22Rv1 (cell line): ENCODE measurements around the gene FOXO6.

Experiments used
- H3K27ac ChIP-seq: fragments of 450-650 bp; 2 replicates; pipeline ENCODE4 v1.5.1; 2017
- ZFX ChIP-seq: fragments of 450-650 bp; IDR thresholded peaks from 2 replicates; pipeline ENCODE4 v1.6.1; 2017; ENCODE audit warnings: antibody characterized with exemption, borderline replicate concordance
- TF ChIP-seq, protein P1 (sequence below): fragments of 450-650 bp; IDR thresholded peaks from 2 replicates; pipeline ENCODE4 v1.5.1; 2017; ENCODE audit warnings: mild to moderate bottlenecking

FOXO6 gene

DNA sequence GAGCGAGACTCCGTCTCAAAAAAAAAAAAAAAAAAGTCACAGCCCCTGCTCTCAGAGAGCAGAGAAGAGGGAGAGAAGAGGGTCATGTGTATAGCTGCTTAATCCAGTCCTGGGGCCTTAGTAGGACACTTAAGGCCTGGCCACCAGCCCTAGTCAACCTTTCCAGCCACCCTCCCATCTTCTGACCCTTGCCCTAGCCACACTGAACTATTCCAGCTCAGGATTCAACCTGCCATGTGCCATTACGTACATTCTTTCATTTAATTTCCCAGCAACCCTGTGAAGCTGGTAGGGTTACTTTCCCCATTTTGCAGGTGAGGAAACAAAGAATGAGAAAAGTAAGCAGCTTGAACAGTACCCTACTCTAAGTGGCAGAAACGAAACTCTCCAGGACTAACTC is 9.0 kb downstream of the FOXO6 start:
- TF ChIP-seq, protein P1, sequence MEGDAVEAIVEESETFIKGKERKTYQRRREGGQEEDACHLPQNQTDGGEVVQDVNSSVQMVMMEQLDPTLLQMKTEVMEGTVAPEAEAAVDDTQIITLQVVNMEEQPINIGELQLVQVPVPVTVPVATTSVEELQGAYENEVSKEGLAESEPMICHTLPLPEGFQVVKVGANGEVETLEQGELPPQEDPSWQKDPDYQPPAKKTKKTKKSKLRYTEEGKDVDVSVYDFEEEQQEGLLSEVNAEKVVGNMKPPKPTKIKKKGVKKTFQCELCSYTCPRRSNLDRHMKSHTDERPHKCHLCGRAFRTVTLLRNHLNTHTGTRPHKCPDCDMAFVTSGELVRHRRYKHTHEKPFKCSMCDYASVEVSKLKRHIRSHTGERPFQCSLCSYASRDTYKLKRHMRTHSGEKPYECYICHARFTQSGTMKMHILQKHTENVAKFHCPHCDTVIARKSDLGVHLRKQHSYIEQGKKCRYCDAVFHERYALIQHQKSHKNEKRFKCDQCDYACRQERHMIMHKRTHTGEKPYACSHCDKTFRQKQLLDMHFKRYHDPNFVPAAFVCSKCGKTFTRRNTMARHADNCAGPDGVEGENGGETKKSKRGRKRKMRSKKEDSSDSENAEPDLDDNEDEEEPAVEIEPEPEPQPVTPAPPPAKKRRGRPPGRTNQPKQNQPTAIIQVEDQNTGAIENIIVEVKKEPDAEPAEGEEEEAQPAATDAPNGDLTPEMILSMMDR = no peak
- no peak for TF ChIP-seq ZFX
- no peak overlapping the region for H3K27ac ChIP-seq

DNA sequence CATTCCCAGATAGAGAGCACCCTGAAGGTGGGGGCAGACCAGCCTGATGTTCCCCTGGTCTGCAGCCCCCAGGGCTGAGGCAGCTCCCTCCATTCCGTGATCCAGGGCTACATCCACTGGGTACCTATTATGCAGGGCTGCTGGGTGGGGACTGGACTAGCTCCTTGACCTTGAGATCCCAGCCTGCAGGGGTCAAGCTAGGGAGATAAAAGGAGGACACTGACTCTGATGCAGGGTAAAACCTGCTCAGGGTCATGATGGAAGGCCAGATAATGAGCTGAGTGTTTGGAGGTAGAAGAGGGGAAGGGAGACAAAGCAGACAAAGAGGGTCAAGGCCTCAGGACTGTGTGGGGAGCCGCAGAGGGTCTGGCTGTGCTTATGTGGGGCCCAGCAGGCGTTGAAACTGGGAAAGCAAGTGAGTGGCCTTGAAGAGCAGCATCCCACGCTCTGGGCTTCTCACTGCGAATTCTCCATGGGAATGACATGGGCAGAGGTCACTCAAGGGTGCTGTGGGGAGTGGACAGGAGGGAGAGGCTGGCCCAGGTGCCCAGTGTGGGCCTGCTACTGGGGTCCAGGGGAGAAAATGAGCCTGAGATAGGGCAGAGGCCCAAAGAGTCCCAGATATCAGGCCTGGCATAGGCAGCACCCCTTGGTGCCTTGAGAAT is 9.7 kb downstream of the FOXO6 start:
- TF ChIP-seq ZFX = no peak
- TF ChIP-seq, protein P1 = no peak
- H3K27ac ChIP-seq = 0 out of 2 replicates have a peak overlapping the region, but pooled peaks have one; percentile 23

DNA sequence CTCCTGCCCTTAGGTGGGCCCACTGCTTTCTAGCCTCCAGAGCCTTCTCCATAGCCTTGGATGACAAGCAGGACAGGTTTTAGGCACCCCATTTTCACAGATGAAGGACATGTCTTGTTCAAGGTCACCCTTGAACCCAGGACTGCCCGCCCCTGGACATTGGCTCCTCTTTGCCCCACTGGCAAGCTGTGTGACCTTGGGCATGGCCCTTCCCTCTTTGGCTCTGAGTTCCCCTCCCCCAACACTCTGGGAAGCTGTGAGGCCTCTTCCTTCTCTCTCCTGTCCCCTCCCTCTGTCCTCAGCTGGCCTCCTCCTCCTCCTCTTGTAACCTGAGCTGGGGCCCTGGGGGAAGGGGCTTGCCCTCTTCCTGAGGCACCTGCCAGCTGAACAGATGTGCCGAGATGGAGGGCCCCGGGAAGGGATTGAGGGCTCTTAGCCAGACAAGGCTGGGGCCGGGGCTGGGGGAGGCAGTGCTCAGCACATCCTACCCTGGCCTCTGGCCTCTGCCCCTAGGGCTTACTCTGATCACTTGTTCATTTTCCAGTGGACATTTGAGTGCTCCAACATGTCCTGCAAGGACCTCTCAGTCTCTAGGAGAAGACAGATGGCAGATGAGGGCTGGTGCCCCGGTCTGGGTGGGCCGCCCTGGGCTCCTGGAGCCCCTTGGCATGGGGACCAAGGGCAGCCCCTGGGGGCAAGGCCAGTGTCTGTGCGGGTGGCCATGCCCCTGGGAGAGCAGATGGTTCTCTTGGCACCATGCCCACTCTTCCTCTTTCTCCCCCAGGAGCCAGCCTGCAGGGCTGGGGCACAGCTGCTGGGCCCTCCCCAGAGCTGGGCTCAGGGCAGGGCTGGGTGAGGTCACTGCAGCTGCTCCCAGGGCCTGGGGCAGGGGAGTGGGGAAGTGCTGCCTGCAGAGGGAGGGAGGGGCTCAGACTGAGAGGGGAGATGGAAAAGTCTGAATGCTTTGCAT is 10.7 kb downstream of the FOXO6 start:
- H3K27ac ChIP-seq = peak overlapping the region; percentile 23; the same call in 1 of the 2 replicates
- TF ChIP-seq, protein P1 = no peak
- no peak for TF ChIP-seq ZFX

DNA sequence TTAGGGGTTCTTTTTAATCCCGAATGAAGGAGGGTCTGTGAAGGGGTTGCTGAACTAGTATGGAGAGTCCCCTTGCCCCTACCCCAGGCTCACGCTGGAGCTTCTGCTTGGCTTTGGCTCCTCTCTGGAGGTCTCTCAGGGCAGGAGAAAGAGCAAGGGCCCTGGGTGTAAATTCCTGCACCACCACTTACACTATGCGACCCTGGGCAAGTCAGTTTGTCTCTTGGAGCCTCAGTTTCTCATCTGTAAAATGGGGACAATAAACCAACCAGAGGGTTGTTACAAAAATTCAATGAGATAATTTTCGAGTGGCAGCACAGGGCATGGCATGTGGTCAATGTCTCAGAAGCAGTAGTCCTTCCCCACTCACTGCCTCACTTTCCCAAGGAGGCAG is 11.4 kb downstream of the FOXO6 start:
- no peak for TF ChIP-seq ZFX
- TF ChIP-seq, protein P1 = no peak
- H3K27ac ChIP-seq = no peak overlapping the region

DNA sequence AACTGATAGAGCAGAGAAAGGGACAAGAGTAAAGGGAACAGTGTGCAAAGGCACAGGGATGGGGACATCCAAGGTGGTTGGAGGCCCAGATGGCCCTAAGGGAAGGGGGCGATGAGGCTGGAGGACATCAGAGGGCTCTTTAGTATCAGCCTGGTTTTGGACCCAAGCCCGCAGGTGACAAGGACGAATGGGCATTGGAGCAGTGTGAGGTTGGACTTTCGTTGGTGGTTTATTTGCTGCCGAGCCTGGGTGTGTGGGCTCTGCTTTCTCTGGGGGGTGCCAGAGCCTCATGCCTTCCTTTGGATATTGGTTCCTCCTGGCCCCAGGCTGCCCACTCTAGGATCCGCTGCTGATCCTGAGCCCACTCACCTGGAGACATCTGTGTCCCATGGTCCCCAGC is 12.1 kb downstream of the FOXO6 start:
- H3K27ac ChIP-seq = no peak overlapping the region
- TF ChIP-seq, protein P1 = no peak
- no peak for TF ChIP-seq ZFX

DNA sequence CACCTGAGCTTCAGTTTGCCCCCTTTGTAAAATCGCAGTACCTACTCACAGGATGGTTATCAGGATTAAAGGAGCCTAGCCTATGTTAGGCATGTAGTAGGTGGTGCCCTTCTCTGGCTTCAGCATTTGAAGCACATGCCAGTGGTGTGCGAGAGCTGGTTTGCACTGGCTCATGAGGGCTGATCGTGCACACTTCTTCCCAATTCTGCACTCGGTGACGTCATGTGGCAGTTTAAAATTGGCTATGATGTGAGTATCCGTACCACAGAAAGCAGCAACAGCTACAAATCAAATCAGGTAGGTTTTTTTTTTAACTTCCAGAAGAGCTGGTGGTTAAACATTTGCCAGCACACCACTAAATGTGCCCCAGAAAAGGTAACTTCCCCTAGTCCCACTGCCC is 13.5 kb downstream of the FOXO6 start:
- no peak overlapping the region for H3K27ac ChIP-seq
- no peak for TF ChIP-seq ZFX
- TF ChIP-seq, protein P1 = no peak

DNA sequence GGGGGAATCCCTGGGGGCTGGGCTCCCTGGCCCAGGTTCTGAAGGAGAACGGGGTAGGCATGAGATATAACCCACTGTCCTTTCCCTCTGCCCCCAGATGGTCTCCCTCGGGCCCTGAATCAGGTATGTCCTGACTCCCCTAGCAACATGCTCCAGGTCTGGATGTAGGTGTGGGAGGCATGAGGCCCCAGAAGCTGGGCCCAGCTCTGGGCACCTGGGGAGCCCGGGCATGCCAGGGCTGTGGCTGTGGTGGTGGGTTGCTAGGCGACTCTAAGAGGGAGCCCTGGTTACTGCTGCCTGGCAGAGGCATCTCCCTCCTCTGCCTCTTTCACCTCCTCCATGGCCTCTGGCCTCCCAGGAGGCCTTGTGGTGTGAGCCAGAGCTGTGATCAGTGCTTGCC is 16.2 kb downstream of the FOXO6 start:
- TF ChIP-seq ZFX = no peak
- TF ChIP-seq, protein P1 = no peak
- no peak overlapping the region for H3K27ac ChIP-seq
